MM.1S (cell line): ENCODE results near the gene ABCD1.

ENCODE experiments used
- DNase-seq: peaks from one replicate; pipeline ENCODE4 v3.0.0-alpha.2; 2015
- H2AFZ ChIP-seq: fragments of 300-600 bp; sonication (generic); 2 replicates; pipeline ENCODE4 v1.6.0; 2016; ENCODE audit warnings: antibody characterized with exemption, low read length
- H3F3A ChIP-seq: fragments of 300-600 bp; sonication (generic); 2 replicates; pipeline ENCODE4 v1.6.1; 2016; ENCODE audit warnings: mild to moderate bottlenecking, antibody characterized with exemption, low read length, moderate library complexity, mixed read lengths; ENCODE audit not compliant: insufficient read depth
- H3K27ac ChIP-seq: fragments of 300-600 bp; sonication (generic); 2 replicates; pipeline ENCODE4 v1.5.1; 2016; ENCODE audit warnings: mild to moderate bottlenecking, low read length
- H3K27me3 ChIP-seq: fragments of 300-600 bp; sonication (generic); replicated peaks from 2 replicates; pipeline ENCODE4 v1.6.0; 2016; ENCODE audit warnings: low read length; ENCODE audit not compliant: insufficient read depth
- H3K36me3 ChIP-seq: fragments of 300-600 bp; sonication (generic); replicated peaks from 2 replicates; pipeline ENCODE4 v1.6.1; 2016; ENCODE audit warnings: mild to moderate bottlenecking, low read length, mixed read lengths; ENCODE audit not compliant: insufficient read depth
- H3K4me1 ChIP-seq: fragments of 300-600 bp; sonication (generic); 2 replicates; pipeline ENCODE4 v1.6.1; 2016; ENCODE audit warnings: low read length, mixed read lengths
- H3K4me2 ChIP-seq: fragments of 300-600 bp; sonication (generic); 2 replicates; pipeline ENCODE4 v1.6.0; 2016; ENCODE audit warnings: low read depth, low read length
- H3K4me3 ChIP-seq: fragments of 300-600 bp; sonication (generic); 2 replicates; pipeline ENCODE4 v1.5.1; 2016; ENCODE audit warnings: low read length, mixed read lengths
- H3K79me2 ChIP-seq: fragments of 300-600 bp; sonication (generic); 2 replicates; pipeline ENCODE4 v1.6.1; 2016; ENCODE audit warnings: mixed run types, low read length, mixed read lengths
- H3K9ac ChIP-seq: fragments of 300-600 bp; sonication (generic); 2 replicates; pipeline ENCODE4 v1.6.1; 2016; ENCODE audit warnings: low read length, mixed read lengths
- H3K9me2 ChIP-seq: fragments of 300-600 bp; sonication (generic); replicated peaks from 2 replicates; pipeline ENCODE4 v1.6.1; 2016; ENCODE audit warnings: mild to moderate bottlenecking, low read length, mixed read lengths; ENCODE audit not compliant: insufficient read depth
- H3K9me3 ChIP-seq: fragments of 300-600 bp; sonication (generic); replicated peaks from 2 replicates; pipeline ENCODE4 v1.6.1; 2016; ENCODE audit warnings: mild to moderate bottlenecking, low read length, mixed read lengths; ENCODE audit not compliant: insufficient read depth
- H4K20me1 ChIP-seq: fragments of 300-600 bp; sonication (generic); 2 replicates; pipeline ENCODE4 v1.6.1; 2016; ENCODE audit warnings: mild to moderate bottlenecking, low read length, moderate library complexity, mixed read lengths; ENCODE audit not compliant: insufficient read depth
- EZH2 ChIP-seq: fragments of 300-600 bp; sonication (generic); optimal IDR thresholded peaks from 2 replicates; pipeline ENCODE3; 2017; ENCODE audit warnings: low read depth, mild to moderate bottlenecking, antibody characterized with exemption, low read length, mixed read lengths
- EZH2phosphoT487 ChIP-seq: fragments of 300-600 bp; sonication (generic); IDR thresholded peaks from 2 replicates; pipeline ENCODE4 v1.6.1; 2018; ENCODE audit warnings: antibody characterized with exemption, low read length
- TF ChIP-seq, protein P1 (sequence below): fragments of 300-600 bp; sonication (generic); IDR thresholded peaks from 2 replicates; pipeline ENCODE4 v1.5.1; 2016; ENCODE audit warnings: antibody characterized with exemption, low read length, mixed read lengths

ABCD1 gene

DNA sequence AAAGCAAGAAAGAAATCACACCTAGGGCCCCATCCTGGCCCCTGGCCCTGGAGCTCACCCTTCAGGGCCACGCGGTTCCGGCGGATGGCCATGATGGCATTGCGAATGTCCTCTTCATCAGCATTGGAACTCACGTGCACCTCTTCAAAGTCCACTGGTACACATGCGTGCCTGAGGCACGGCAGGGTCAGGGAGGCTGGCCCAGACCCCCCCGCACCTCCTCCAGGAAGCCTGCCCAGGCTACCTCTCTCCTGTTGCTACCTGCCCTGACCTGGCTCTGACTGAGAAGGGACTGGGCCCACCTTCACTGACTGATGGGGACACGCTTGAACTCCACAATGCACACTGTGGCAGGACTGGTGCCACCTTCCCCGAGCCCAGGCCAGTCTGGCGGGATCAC lies 65.0 kb downstream of the ABCD1 start:
- no peak for DNase-seq
- no peak overlapping the region for H3K4me2 ChIP-seq
- H3K27ac ChIP-seq: no peak overlapping the region
- H3K36me3 ChIP-seq: no peaks in the 10 kb centered on the region
- H3K9me3 ChIP-seq: no peaks in the 10 kb centered on the region
- no peaks in the 10 kb centered on the region for H3F3A ChIP-seq
- H4K20me1 ChIP-seq: no peaks in the 10 kb centered on the region
- H3K4me3 ChIP-seq: no peak overlapping the region
- H3K9ac ChIP-seq: no peak overlapping the region
- TF ChIP-seq, protein P1, sequence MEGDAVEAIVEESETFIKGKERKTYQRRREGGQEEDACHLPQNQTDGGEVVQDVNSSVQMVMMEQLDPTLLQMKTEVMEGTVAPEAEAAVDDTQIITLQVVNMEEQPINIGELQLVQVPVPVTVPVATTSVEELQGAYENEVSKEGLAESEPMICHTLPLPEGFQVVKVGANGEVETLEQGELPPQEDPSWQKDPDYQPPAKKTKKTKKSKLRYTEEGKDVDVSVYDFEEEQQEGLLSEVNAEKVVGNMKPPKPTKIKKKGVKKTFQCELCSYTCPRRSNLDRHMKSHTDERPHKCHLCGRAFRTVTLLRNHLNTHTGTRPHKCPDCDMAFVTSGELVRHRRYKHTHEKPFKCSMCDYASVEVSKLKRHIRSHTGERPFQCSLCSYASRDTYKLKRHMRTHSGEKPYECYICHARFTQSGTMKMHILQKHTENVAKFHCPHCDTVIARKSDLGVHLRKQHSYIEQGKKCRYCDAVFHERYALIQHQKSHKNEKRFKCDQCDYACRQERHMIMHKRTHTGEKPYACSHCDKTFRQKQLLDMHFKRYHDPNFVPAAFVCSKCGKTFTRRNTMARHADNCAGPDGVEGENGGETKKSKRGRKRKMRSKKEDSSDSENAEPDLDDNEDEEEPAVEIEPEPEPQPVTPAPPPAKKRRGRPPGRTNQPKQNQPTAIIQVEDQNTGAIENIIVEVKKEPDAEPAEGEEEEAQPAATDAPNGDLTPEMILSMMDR: no peak
- TF ChIP-seq EZH2 (no peak), EZH2phosphoT487 (no peak)
- H3K4me1 ChIP-seq: 0 out of 2 replicates have a peak, but pooled peaks cover 6% of the 10 kb centered on the region
- H2AFZ ChIP-seq: no peak overlapping the region
- no peaks in the 10 kb centered on the region for H3K27me3 ChIP-seq
- peaks cover 33% of the 10 kb centered on the region for H3K79me2 ChIP-seq
- H3K9me2 ChIP-seq: no peaks in the 10 kb centered on the region

DNA sequence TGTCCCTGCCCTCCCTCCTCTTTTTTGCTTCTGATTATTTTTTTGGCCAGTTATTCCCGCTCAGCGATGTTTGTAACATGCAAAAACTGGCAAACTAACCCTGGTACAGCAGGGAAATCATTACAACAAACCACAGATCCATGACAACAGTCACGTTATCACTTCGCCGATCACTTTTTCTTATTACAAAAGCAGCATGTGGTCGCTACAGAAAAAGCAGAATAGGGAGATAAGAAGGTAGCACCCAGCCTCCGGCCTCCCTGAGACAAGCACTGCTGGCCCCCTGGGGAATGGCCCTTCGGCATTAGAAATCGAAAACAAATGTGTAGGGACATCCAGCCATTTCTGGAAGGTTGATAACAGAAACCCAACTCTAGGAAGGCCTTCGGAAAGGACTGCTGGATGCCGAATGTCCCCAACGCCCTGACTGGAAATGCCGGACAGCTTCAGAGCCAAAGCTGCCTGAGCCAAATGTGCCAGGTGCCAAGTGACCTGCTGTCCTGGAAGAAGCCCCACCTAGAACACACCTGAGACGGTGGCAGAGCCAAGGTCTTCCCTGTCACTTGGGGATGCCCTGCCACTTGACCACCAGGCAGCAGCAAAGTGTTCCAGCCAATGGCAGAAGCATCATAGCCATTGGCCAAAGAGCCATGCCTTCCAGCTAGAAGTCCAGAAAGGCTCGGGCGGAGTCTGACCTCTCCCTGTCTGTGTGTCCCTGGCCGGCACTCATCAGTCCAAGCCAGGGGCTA lies 66.6 kb downstream of the ABCD1 start:
- H3K4me1 ChIP-seq: 0 out of 2 replicates have a peak, but pooled peaks cover 6% of the 10 kb centered on the region
- DNase-seq: no peak
- H3K36me3 ChIP-seq: no peaks in the 10 kb centered on the region
- no peak overlapping the region for H3K4me3 ChIP-seq
- H3K27me3 ChIP-seq: no peaks in the 10 kb centered on the region
- H3F3A ChIP-seq: no peaks in the 10 kb centered on the region
- H3K27ac ChIP-seq: no peak overlapping the region
- H4K20me1 ChIP-seq: no peaks in the 10 kb centered on the region
- H3K9me2 ChIP-seq: no peaks in the 10 kb centered on the region
- H3K9ac ChIP-seq: no peak overlapping the region
- peaks cover 49% of the 10 kb centered on the region for H3K79me2 ChIP-seq
- TF ChIP-seq, protein P1: no peak
- no peak for TF ChIP-seq EZH2phosphoT487
- TF ChIP-seq EZH2: no peak
- no peak overlapping the region for H2AFZ ChIP-seq
- no peaks in the 10 kb centered on the region for H3K9me3 ChIP-seq
- no peak overlapping the region for H3K4me2 ChIP-seq

DNA sequence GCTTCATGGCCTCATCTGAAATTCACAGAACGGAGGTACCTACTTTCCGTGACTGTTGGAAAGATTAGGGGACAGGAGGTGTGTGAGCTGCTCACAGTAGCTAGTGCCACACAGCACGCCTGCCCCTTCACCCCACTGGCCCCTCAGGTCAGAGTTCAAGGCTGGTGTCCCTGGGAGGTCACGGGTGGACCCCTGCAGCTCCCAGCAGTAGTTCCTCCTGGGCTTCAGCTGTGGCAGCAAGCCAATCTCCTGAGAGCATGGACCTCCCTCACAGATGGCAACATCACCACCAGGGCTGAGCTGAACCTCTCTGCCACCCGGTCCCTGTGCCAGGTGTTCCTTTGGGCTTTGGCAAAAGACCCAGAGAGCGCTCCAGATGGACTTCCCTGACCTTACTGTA lies 67.7 kb downstream of the ABCD1 start:
- H3K79me2 ChIP-seq: peaks cover 51% of the 10 kb centered on the region

More for the DNA sequence above, 67.7 kb downstream of the ABCD1 start:
- H3K9me3 ChIP-seq: no peaks in the 10 kb centered on the region
- no peaks in the 10 kb centered on the region for H3K9me2 ChIP-seq
- no peak overlapping the region for H3K9ac ChIP-seq
- no peaks in the 10 kb centered on the region for H3F3A ChIP-seq
- no peak for DNase-seq
- no peak overlapping the region for H3K27ac ChIP-seq
- 0 out of 2 replicates have a peak, but pooled peaks cover 6% of the 10 kb centered on the region for H3K4me1 ChIP-seq
- no peaks in the 10 kb centered on the region for H4K20me1 ChIP-seq
- H3K4me3 ChIP-seq: no peak overlapping the region
- TF ChIP-seq EZH2: no peak
- TF ChIP-seq, protein P1: no peak
- TF ChIP-seq EZH2phosphoT487: no peak
- no peaks in the 10 kb centered on the region for H3K36me3 ChIP-seq
- H2AFZ ChIP-seq: no peak overlapping the region
- H3K27me3 ChIP-seq: no peaks in the 10 kb centered on the region
- H3K4me2 ChIP-seq: no peak overlapping the region
